Measurements from ENCODE around the gene FAM120AOS.

FAM120AOS gene

GRCh38 chr9:93473411-93473810 lies 20.0 kb upstream of the FAM120AOS start:
- TF ChIP-seq CTCF (IDR thresholded peaks at IDR 0.05): no peak
- H3K9me3 Mint-ChIP-seq: peaks cover 4% of the 10 kb centered on the region
- no peaks in the 10 kb centered on the region for H3K27me3 Mint-ChIP-seq (ENCODE audit: low read depth, poor library complexity)
- H3K4me1 Mint-ChIP-seq: peaks cover 47% of the 10 kb centered on the region
- no peak overlapping the region for H3K27ac Mint-ChIP-seq
- H3K36me3 Mint-ChIP-seq (ENCODE audit: low read depth): peaks cover 57% of the 10 kb centered on the region
- H3K4me3 Mint-ChIP-seq: no peak overlapping the region
- no peak for DNase-seq

GRCh38 chr9:93471124-93471523 lies 17.7 kb upstream of the FAM120AOS start:
- peaks cover 59% of the 10 kb centered on the region for H3K4me1 Mint-ChIP-seq
- no peak for TF ChIP-seq CTCF (IDR thresholded peaks at IDR 0.05)
- peaks cover 4% of the 10 kb centered on the region for H3K9me3 Mint-ChIP-seq
- no peak for DNase-seq
- H3K27me3 Mint-ChIP-seq (ENCODE audit: low read depth, poor library complexity): no peaks in the 10 kb centered on the region
- no peak overlapping the region for H3K27ac Mint-ChIP-seq
- peaks cover 50% of the 10 kb centered on the region for H3K36me3 Mint-ChIP-seq (ENCODE audit: low read depth)
- no peak overlapping the region for H3K4me3 Mint-ChIP-seq

DNA sequence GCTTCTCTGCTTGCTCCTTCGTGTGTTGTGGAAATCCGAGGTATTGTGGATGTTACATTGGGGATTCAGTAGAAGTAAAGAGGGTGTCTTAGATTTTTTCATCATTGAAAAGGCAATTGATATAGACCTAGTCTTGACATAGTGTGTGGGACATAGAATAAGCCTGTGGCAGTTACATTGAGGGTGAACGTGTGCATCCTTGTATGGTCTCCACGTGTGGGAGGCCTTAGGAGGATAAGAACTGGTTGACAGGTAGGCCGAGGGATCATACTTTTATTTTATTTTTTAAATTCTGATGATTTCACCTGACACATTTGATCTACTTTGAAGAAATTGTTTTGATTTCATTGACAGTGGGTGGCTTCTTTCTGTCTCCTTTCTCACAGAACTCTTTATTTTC lies 17.0 kb upstream of the FAM120AOS start:
- Mint-ChIP-seq H3K9me3 (peaks cover 4% of the 10 kb centered on the region), H3K27ac (peak overlapping the region; percentile 36)
- TF ChIP-seq CTCF (IDR thresholded peaks at IDR 0.05): no peak

GRCh38 chr9:93468763-93469456 lies 15.5 kb upstream of the FAM120AOS start:
- peaks cover 81% of the 10 kb centered on the region for H3K4me1 Mint-ChIP-seq

More for the DNA sequence above, 17.0 kb upstream of the FAM120AOS start:
- peaks cover 66% of the 10 kb centered on the region for H3K4me1 Mint-ChIP-seq
- H3K27me3 Mint-ChIP-seq (ENCODE audit: low read depth, poor library complexity): no peaks in the 10 kb centered on the region
- H3K4me3 Mint-ChIP-seq: no peak overlapping the region
- H3K36me3 Mint-ChIP-seq (ENCODE audit: low read depth): peaks cover 43% of the 10 kb centered on the region
- DNase-seq: no peak

GRCh38 chr9:93467462-93467861 lies 14.1 kb upstream of the FAM120AOS start:
- Mint-ChIP-seq H3K27me3 (ENCODE audit: low read depth, poor library complexity) (no peaks in the 10 kb centered on the region), H3K4me1 (peaks cover 91% of the 10 kb centered on the region), H3K4me3 (no peak overlapping the region), H3K36me3 (ENCODE audit: low read depth) (peaks cover 20% of the 10 kb centered on the region), H3K9me3 (no peaks in the 10 kb centered on the region), H3K27ac (no peak overlapping the region)
- no peak for TF ChIP-seq CTCF (IDR thresholded peaks at IDR 0.05)
- no peak for DNase-seq

More at GRCh38 chr9:93468763-93469456, 15.5 kb upstream of the FAM120AOS start:
- Mint-ChIP-seq H3K27me3 (ENCODE audit: low read depth, poor library complexity) (no peaks in the 10 kb centered on the region), H3K4me3 (peak overlapping the region; percentile 45), H3K36me3 (ENCODE audit: low read depth) (peaks cover 28% of the 10 kb centered on the region), H3K9me3 (no peaks in the 10 kb centered on the region), H3K27ac (peak overlapping the region; percentile 97)
- DNase-seq: peak; percentile 47
- TF ChIP-seq CTCF (IDR thresholded peaks at IDR 0.05): no peak

DNA sequence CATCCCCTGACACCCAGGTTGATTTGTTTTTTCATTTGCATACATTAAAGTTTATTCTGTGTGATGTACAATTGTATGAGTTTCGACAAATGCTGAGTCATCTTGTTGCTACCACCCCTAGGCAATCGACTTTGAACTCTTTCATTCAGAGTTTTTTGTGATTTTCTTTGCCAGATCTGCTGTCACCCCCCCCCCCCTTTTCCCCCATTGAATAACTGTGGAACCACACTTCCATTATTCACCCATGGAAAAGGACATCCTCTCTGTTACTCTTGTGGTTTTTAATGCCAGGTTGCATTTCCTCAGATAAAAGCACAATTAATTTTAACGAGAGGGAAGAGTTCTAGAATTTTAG lies 13.7 kb upstream of the FAM120AOS start:
- H3K4me3 Mint-ChIP-seq: no peak overlapping the region
- TF ChIP-seq CTCF (IDR thresholded peaks at IDR 0.05): no peak
- H3K36me3 Mint-ChIP-seq (ENCODE audit: low read depth): peaks cover 15% of the 10 kb centered on the region
- peaks cover 88% of the 10 kb centered on the region for H3K4me1 Mint-ChIP-seq
- no peaks in the 10 kb centered on the region for H3K9me3 Mint-ChIP-seq
- H3K27me3 Mint-ChIP-seq (ENCODE audit: low read depth, poor library complexity): no peaks in the 10 kb centered on the region
- H3K27ac Mint-ChIP-seq: no peak overlapping the region
- no peak for DNase-seq
